Measurements from ENCODE around the gene FIGLA. TPM values are rescaled to one million over a fixed set of nuclear protein-coding genes. Genes with fewer than 3 reads are reported as not detected.

The FIGLA gene
- total and polyA plus RNA-seq, 2 of the 8 experiments (the other 6 are each of a cell fraction or from before 2014, with no cell fraction given), result not detected

DNA sequence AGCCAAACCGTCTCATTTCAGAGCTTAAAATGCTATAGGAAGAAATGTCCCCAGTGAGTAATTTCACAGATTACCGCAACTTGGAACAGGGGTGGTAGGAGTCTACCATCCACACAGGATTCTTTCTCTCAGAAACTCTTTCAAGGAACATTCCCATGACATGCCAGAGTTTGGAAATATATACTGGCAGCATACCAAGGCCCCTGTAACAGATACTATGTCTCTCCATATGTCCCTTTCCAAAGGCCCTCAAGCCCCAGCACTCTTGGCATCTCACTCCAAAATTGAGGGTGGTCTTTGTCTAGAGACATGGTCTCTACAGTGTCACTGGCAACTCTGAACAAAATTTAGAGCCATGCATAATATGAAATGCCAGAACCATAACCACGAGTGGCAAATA is 11.0 kb downstream of the FIGLA start:
- Histone ChIP-seq H2BK120ac (replicated peaks; ENCODE audit: low read depth, low read length) (no peak overlapping the region), H3K79me2 (ENCODE audit: control insufficient read depth in 1 of 2, insufficient read depth in 2 of 2, low read length in 2 of 2) (no peaks in the 10 kb centered on the region), H3K36me3 (ENCODE audit: control insufficient read depth in 2 of 4, insufficient read depth in 4 of 4, low read length in 3 of 4) (no peaks in the 10 kb centered on the region), H3K4me3 (ENCODE audit: extremely low read depth in 1 of 4, insufficient read depth in 2 of 4, low read depth in 3 of 4, low read length in 4 of 4) (no peak overlapping the region), H3K79me1 (ENCODE audit: low read depth, low read length) (no peaks in the 10 kb centered on the region), H4K5ac (ENCODE audit: insufficient read length, low read depth, low read length) (no peak overlapping the region), H3K9ac (replicated peaks in 1 of 4; ENCODE audit: extremely low read depth in 1 of 4, low read depth in 3 of 4, low read length in 3 of 4) (no peak overlapping the region), H3K23ac (ENCODE audit: insufficient read length) (no peak overlapping the region), H3K4ac (replicated peaks; ENCODE audit: insufficient read length, low read depth, low read length) (no peak overlapping the region), H4K91ac (replicated peaks; ENCODE audit: insufficient read length, low read length) (no peak overlapping the region), H2BK15ac (ENCODE audit: low read length) (no peak overlapping the region), H3K14ac (ENCODE audit: insufficient read length) (no peak overlapping the region), H3K27me3 (replicated peaks in 1 of 4; ENCODE audit: control insufficient read depth in 3 of 4, extremely low read depth in 1 of 4, insufficient read depth in 3 of 4, low read length in 3 of 4) (no peaks in the 10 kb centered on the region; a peak in 3 of 7 replicates), H2BK5ac (ENCODE audit: low read depth, low read length) (no peak overlapping the region), H3K4me2 (ENCODE audit: insufficient read depth in 1 of 2, low read depth in 2 of 2, low read length in 2 of 2) (no peak overlapping the region), H3K27ac (ENCODE audit: low read depth, low read length) (no peak overlapping the region), H3K23me2 (ENCODE audit: low read depth, low read length) (no peaks in the 10 kb centered on the region), H2AFZ (ENCODE audit: low read length) (no peak overlapping the region), H3K56ac (replicated peaks; ENCODE audit: insufficient read length, low read depth, low read length) (no peak overlapping the region), H2AK5ac (ENCODE audit: low read depth, low read length) (no peak overlapping the region), H3K18ac (ENCODE audit: extremely low read depth, low read length) (no peak overlapping the region), H3K9me3 (ENCODE audit: insufficient read depth in 2 of 2, low read depth in 1 of 2, low read length in 1 of 2) (no peaks in the 10 kb centered on the region), H3K4me1 (replicated peaks in 1 of 4; ENCODE audit: control insufficient read depth in 3 of 4, insufficient read depth in 4 of 4, low read length in 3 of 4) (no peaks in the 10 kb centered on the region), H4K20me1 (replicated peaks in 1 of 2; ENCODE audit: control insufficient read depth in 1 of 2, insufficient read depth in 2 of 2, low read length in 2 of 2) (no peaks in the 10 kb centered on the region), H2BK12ac (ENCODE audit: low read depth, low read length) (no peak overlapping the region), H4K8ac (ENCODE audit: extremely low read depth, insufficient read depth, low read length) (no peak overlapping the region), H2BK20ac (ENCODE audit: low read length) (no peak overlapping the region)
- no peak for DNase-seq (ENCODE audit: low read depth in 1 of 2, low spot score in 2 of 2)
- FAIRE-seq, result no peak
- CTCF ChIA-PET (ENCODE audit: partially characterized antibody), result interaction anchor here (0.6 to 3.4 kb wide), 8 partner anchors 10 to 100 kb away, joined by 3 to 21 read pairs (median 5); partner anchors contain the start of genes ADD2 and FIGLA
- POLR2A ChIA-PET (ENCODE audit: partially characterized antibody), result interaction anchor here (0.6 kb wide), 1 partner anchor 35 kb away, joined by 3 read pairs; no protein-coding TSS in a partner anchor
- 70% methylated on average over 3 of the region's 3 CpGs; no CpG with 5 or more reads in 1 of the 2 experiments for WGBS, 2 experiments (ENCODE audit: extremely low coverage in 1 of 2, insufficient coverage in 1 of 2, insufficient read length in 1 of 2, insufficient replicate concordance in 2 of 2, low coverage in 1 of 2, low lambda C conversion rate in 2 of 2, missing lambda C conversion rate in 1 of 2)
- TF ChIP-seq, protein P1, sequence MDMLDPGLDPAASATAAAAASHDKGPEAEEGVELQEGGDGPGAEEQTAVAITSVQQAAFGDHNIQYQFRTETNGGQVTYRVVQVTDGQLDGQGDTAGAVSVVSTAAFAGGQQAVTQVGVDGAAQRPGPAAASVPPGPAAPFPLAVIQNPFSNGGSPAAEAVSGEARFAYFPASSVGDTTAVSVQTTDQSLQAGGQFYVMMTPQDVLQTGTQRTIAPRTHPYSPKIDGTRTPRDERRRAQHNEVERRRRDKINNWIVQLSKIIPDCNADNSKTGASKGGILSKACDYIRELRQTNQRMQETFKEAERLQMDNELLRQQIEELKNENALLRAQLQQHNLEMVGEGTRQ (IDR thresholded peaks at IDR 0.05; ENCODE audit: low read length), result no peak
